GM10266 (cell line): ENCODE measurements around the gene DLG2.

Experiments
- DNase-seq: peaks from one replicate; pipeline ENCODE4 v3.0.0; 2012; ENCODE audit errors: extremely low spot score
- TF ChIP-seq, protein P1 (sequence below): IDR thresholded peaks from 2 replicates; pipeline ENCODE4 v1.5.1; 2012; ENCODE audit warnings: mild to moderate bottlenecking, low read depth; ENCODE audit not compliant: control insufficient read depth, insufficient read depth; ENCODE audit errors: missing control alignments

DLG2 gene

DNA sequence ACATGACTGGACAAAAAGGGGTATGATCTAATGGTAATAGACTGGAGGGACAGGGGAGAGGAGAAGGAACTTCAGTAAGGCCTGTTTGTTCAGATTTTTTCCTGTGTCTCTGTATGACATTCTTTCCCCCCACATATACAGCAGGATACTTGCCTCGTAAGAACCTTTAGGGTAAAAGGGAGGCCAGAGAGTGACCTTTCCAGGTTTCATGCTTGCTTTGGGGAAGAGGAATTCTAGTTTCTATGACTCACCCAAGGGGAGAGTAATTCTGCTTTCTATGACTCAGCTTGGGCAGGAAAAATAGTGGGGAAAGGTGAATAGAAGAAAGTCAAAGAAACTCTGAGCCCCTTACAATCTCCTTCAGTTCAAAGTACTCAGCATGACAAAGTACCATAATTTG lies 457.0 kb downstream of the DLG2 start:
- DNase-seq, result no peak
- TF ChIP-seq, protein P1, sequence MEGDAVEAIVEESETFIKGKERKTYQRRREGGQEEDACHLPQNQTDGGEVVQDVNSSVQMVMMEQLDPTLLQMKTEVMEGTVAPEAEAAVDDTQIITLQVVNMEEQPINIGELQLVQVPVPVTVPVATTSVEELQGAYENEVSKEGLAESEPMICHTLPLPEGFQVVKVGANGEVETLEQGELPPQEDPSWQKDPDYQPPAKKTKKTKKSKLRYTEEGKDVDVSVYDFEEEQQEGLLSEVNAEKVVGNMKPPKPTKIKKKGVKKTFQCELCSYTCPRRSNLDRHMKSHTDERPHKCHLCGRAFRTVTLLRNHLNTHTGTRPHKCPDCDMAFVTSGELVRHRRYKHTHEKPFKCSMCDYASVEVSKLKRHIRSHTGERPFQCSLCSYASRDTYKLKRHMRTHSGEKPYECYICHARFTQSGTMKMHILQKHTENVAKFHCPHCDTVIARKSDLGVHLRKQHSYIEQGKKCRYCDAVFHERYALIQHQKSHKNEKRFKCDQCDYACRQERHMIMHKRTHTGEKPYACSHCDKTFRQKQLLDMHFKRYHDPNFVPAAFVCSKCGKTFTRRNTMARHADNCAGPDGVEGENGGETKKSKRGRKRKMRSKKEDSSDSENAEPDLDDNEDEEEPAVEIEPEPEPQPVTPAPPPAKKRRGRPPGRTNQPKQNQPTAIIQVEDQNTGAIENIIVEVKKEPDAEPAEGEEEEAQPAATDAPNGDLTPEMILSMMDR, result no peak

GRCh38 chr11:85167471-85167870 lies 459.7 kb downstream of the DLG2 start:
- TF ChIP-seq, protein P1, result no peak
- DNase-seq, result no peak

DNA sequence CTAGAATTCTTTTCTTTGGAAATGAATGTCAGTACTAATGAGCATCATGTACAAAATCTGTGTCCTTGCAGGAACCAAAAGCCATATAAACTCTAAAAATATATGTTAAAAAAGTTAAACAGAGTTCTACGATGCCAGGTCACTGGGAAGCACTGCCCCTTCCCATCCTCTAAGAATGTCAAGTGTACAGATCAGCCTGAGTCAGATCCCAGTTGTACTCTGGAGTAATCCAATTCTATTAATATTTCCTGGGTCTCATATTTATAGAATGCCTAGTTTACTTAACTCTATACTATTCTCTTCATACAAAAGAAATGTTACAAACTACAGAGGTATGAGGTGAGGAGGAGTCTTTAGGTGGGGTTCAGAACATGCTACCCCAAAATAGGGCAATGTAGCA lies 460.1 kb downstream of the DLG2 start:
- no peak for DNase-seq
- TF ChIP-seq, protein P1, result no peak

GRCh38 chr11:85165819-85166218 lies 461.3 kb downstream of the DLG2 start:
- no peak for DNase-seq
- TF ChIP-seq, protein P1, result no peak

GRCh38 chr11:85164743-85165142 lies 462.4 kb downstream of the DLG2 start:
- TF ChIP-seq, protein P1, result no peak

GRCh38 chr11:85154294-85154693 lies 472.9 kb downstream of the DLG2 start:
- TF ChIP-seq, protein P1, result no peak
- no peak for DNase-seq

More at GRCh38 chr11:85164743-85165142, 462.4 kb downstream of the DLG2 start:
- DNase-seq, result no peak

DNA sequence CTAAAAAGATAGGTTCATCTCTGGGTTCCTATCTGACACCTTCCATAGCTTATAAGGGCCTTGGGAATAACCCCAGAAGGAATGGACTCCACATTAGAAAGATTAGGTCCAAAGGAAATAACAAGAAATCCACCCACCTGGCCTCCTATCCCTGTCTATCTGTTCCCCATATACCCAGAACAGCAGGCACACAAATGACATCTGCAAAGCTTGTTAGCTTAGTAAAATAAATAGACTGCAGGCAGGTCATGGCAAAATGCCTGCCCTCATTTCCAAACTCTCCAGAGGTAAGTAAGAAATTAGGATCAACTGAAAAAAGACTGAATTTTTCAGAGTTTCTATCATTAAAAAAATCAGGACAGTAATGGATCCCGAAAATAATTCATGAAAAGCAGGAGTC lies 489.5 kb downstream of the DLG2 start:
- no peak for DNase-seq
- TF ChIP-seq, protein P1, result no peak
